Activated T-cell treated with anti-CD3 and anti-CD28 coated beads, Interleukin-2, amount 50 U/mL, for 72 hours (primary cell): ENCODE results near the gene POU5F1. TPM values are rescaled to one million over a fixed set of nuclear protein-coding genes. Genes with fewer than 3 reads are reported as not detected.
A peak's percentile ranks its signal among the peaks of the same experiment; 100 is the strongest.

Experiments
- ATAC-seq, 2 donors: fragments of 150-1000 bp; cut with Tn5 transposase; replicated peaks in 1 of 2; 2 replicates each; pipeline ENCODE4 v1.10.0; 2021; ENCODE audit warnings: moderate library complexity in 2 of 2, mild to moderate bottlenecking in 1 of 2
- DNase-seq, 2 donors: peaks; one replicate each; pipeline ENCODE4 v3.0.0; 2021 to 2022; ENCODE audit warnings: mixed read lengths in 1 of 2
- H3K27ac Mint-ChIP-seq: one replicate; pipeline ENCODE4 v1.8.0; 2022; ENCODE audit warnings: mild to moderate bottlenecking, moderate library complexity, mixed read lengths
- H3K27me3 Mint-ChIP-seq: one replicate; pipeline ENCODE4 v1.8.0; 2022; ENCODE audit warnings: low read depth, mixed read lengths
- H3K36me3 Mint-ChIP-seq, 2 donors: one replicate each; pipeline ENCODE4 v1.8.0; 2022; ENCODE audit warnings: mixed read lengths in 2 of 2, mild to moderate bottlenecking in 1 of 2; ENCODE audit not compliant: insufficient read depth in 2 of 2
- H3K4me1 Mint-ChIP-seq: one replicate; pipeline ENCODE4 v1.8.0; 2022; ENCODE audit warnings: low read depth, mixed read lengths
- H3K4me3 Mint-ChIP-seq, 2 donors: one replicate each; pipeline ENCODE4 v1.8.0; 2022; ENCODE audit warnings: mild to moderate bottlenecking in 2 of 2, mixed read lengths in 2 of 2, moderate library complexity in 2 of 2
- H3K9me3 Mint-ChIP-seq, 2 donors: one replicate each; pipeline ENCODE4 v1.8.0; 2022; ENCODE audit warnings: mixed read lengths in 2 of 2
- total RNA-seq, 2 donors: library from RNA; stranded (reverse); gene quantifications; one replicate each; pipeline ENCODE4 v1.2.3, GENCODE V29; 2022

POU5F1 gene
- total RNA-seq, 2 donors from 2014 or later = 0.09 TPM; not detected in 1

- Mint-ChIP-seq H3K27me3 (no peaks in the 10 kb centered on the region), H3K9me3 (no peaks in the 10 kb centered on the region), H3K4me1 (peaks cover 7% of the 10 kb centered on the region), H3K4me3 (peak within 1 kb of the TSS; percentile 71 to 85), H3K27ac (no peak within 1 kb of the TSS), H3K36me3 (no peaks in the 10 kb centered on the region)
- no peak for DNase-seq
- no peak for ATAC-seq
Observed at GRCh38 chr6:31138982-31139381, 31.5 kb downstream of the POU5F1 start, which contains the start of gene PSORS1C2. Gene PSORS1C2, minus strand, starts transcription at chr6:31139066. Its CDS starts 40 bp downstream, at chr6:31139026.

- Mint-ChIP-seq H3K4me1 (peaks cover 7% of the 10 kb centered on the region), H3K27ac (no peak overlapping the region), H3K36me3 (no peaks in the 10 kb centered on the region), H3K27me3 (no peaks in the 10 kb centered on the region), H3K9me3 (no peaks in the 10 kb centered on the region), H3K4me3 (no peak overlapping the region)
- ATAC-seq (no peak), DNase-seq (no peak)
Observed at GRCh38 chr6:31135710-31136109, 34.8 kb downstream of the POU5F1 start.

GRCh38 chr6:31132806-31133205 is 37.7 kb downstream of the POU5F1 start:
- peaks cover 6% of the 10 kb centered on the region for H3K27me3 Mint-ChIP-seq
- H3K4me1 Mint-ChIP-seq = peaks cover 12% of the 10 kb centered on the region
- H3K4me3 Mint-ChIP-seq = no peak overlapping the region
- ATAC-seq (no peak), DNase-seq (no peak)
- no peaks in the 10 kb centered on the region for H3K9me3 Mint-ChIP-seq
- no peak overlapping the region for H3K27ac Mint-ChIP-seq
- H3K36me3 Mint-ChIP-seq = no peaks in the 10 kb centered on the region

- ATAC-seq (no peak), DNase-seq (no peak)
- Mint-ChIP-seq H3K4me3 (no peak overlapping the region), H3K4me1 (peaks cover 7% of the 10 kb centered on the region), H3K27ac (no peak overlapping the region), H3K9me3 (no peaks in the 10 kb centered on the region), H3K27me3 (peaks cover 6% of the 10 kb centered on the region), H3K36me3 (no peaks in the 10 kb centered on the region)
Observed at GRCh38 chr6:31131595-31131994, 38.9 kb downstream of the POU5F1 start.

- H3K9me3 Mint-ChIP-seq = no peaks in the 10 kb centered on the region
- peaks cover 6% of the 10 kb centered on the region for H3K27me3 Mint-ChIP-seq
- no peak overlapping the region for H3K4me3 Mint-ChIP-seq
- no peaks in the 10 kb centered on the region for H3K36me3 Mint-ChIP-seq
- H3K27ac Mint-ChIP-seq = no peak overlapping the region
- H3K4me1 Mint-ChIP-seq = peaks cover 7% of the 10 kb centered on the region
- DNase-seq = no peak
- ATAC-seq = no peak
Observed at GRCh38 chr6:31130751-31131150, 39.7 kb downstream of the POU5F1 start.

GRCh38 chr6:31129130-31129529 is 41.4 kb downstream of the POU5F1 start:
- H3K36me3 Mint-ChIP-seq = no peaks in the 10 kb centered on the region
- no peaks in the 10 kb centered on the region for H3K9me3 Mint-ChIP-seq
- DNase-seq (no peak), ATAC-seq (no peak)
- no peak overlapping the region for H3K4me3 Mint-ChIP-seq
- peaks cover 6% of the 10 kb centered on the region for H3K27me3 Mint-ChIP-seq
- no peak overlapping the region for H3K27ac Mint-ChIP-seq
- H3K4me1 Mint-ChIP-seq = peaks cover 7% of the 10 kb centered on the region

GRCh38 chr6:31128093-31128676 is 42.3 kb downstream of the POU5F1 start:
- Mint-ChIP-seq H3K36me3 (no peaks in the 10 kb centered on the region), H3K4me1 (peaks cover 7% of the 10 kb centered on the region), H3K9me3 (no peaks in the 10 kb centered on the region), H3K4me3 (no peak overlapping the region), H3K27ac (no peak overlapping the region), H3K27me3 (peaks cover 6% of the 10 kb centered on the region)
- peak; percentile 77 for DNase-seq
- ATAC-seq = peak; percentile 58 to 70

- ATAC-seq = no peak
- H3K9me3 Mint-ChIP-seq = no peaks in the 10 kb centered on the region
- no peak overlapping the region for H3K27ac Mint-ChIP-seq
- DNase-seq = no peak
- H3K27me3 Mint-ChIP-seq = peaks cover 6% of the 10 kb centered on the region
- no peaks in the 10 kb centered on the region for H3K36me3 Mint-ChIP-seq
- no peak overlapping the region for H3K4me3 Mint-ChIP-seq
- H3K4me1 Mint-ChIP-seq = peaks cover 7% of the 10 kb centered on the region
Observed at GRCh38 chr6:31126396-31127175, 43.9 kb downstream of the POU5F1 start.

- Mint-ChIP-seq H3K27me3 (peaks cover 6% of the 10 kb centered on the region), H3K36me3 (no peaks in the 10 kb centered on the region), H3K4me3 (no peak overlapping the region), H3K9me3 (no peaks in the 10 kb centered on the region), H3K27ac (no peak overlapping the region), H3K4me1 (peaks cover 7% of the 10 kb centered on the region)
- DNase-seq (no peak), ATAC-seq (no peak)
Observed at GRCh38 chr6:31125586-31126363, 44.7 kb downstream of the POU5F1 start.

- peaks cover 7% of the 10 kb centered on the region for H3K4me1 Mint-ChIP-seq
- ATAC-seq = no peak
- no peak overlapping the region for H3K4me3 Mint-ChIP-seq
- DNase-seq = no peak
- no peaks in the 10 kb centered on the region for H3K9me3 Mint-ChIP-seq
- H3K27me3 Mint-ChIP-seq = peaks cover 6% of the 10 kb centered on the region
- no peaks in the 10 kb centered on the region for H3K36me3 Mint-ChIP-seq
- no peak overlapping the region for H3K27ac Mint-ChIP-seq
Observed at GRCh38 chr6:31125162-31125561, 45.3 kb downstream of the POU5F1 start.

- DNase-seq (no peak), ATAC-seq (no peak)
- Mint-ChIP-seq H3K4me3 (no peak overlapping the region), H3K36me3 (no peaks in the 10 kb centered on the region), H3K27ac (no peak overlapping the region), H3K27me3 (peaks cover 2% of the 10 kb centered on the region), H3K9me3 (no peaks in the 10 kb centered on the region), H3K4me1 (peaks cover 3% of the 10 kb centered on the region)
Observed at GRCh38 chr6:31122791-31123706, 47.4 kb downstream of the POU5F1 start.

- H3K27me3 Mint-ChIP-seq = no peaks in the 10 kb centered on the region
- no peak overlapping the region for H3K4me3 Mint-ChIP-seq
- H3K27ac Mint-ChIP-seq = no peak overlapping the region
- no peaks in the 10 kb centered on the region for H3K9me3 Mint-ChIP-seq
- H3K4me1 Mint-ChIP-seq = no peaks in the 10 kb centered on the region
- ATAC-seq = no peak
- H3K36me3 Mint-ChIP-seq = no peaks in the 10 kb centered on the region
- no peak for DNase-seq
Observed at GRCh38 chr6:31121131-31121790, 49.2 kb downstream of the POU5F1 start.
